Stimulated activated CD4-positive, alpha-beta T cell treated with anti-CD3 and anti-CD28 coated beads, Interleukin-1b, Interleukin-23, amount 100 ng/mL, for 1 hour (primary cell): Measurements from ENCODE around the gene TMEM214.

ENCODE experiments used
- DNase-seq, 2 donors: peaks; one replicate each; pipeline ENCODE4 v3.0.0-alpha.2; 2020; ENCODE audit warnings: low read depth in 2 of 2

The TMEM214 gene

GRCh38 chr2:27009716-27010115 lies 23.0 kb upstream of the TMEM214 start:
- DNase-seq = no peak

- DNase-seq = no peak
Observed at GRCh38 chr2:27010139-27010538, 22.6 kb upstream of the TMEM214 start.

GRCh38 chr2:27013738-27014137 lies 19.0 kb upstream of the TMEM214 start:
- DNase-seq = no peak

- DNase-seq = no peak
Observed at GRCh38 chr2:27014771-27015433, 17.9 kb upstream of the TMEM214 start.

- no peak for DNase-seq
Observed at GRCh38 chr2:27016801-27017325, 15.9 kb upstream of the TMEM214 start.

GRCh38 chr2:27018142-27018541 lies 14.6 kb upstream of the TMEM214 start:
- no peak for DNase-seq

- DNase-seq = no peak
Observed at GRCh38 chr2:27019459-27019858, 13.3 kb upstream of the TMEM214 start.

- DNase-seq = no peak
Observed at GRCh38 chr2:27019931-27020855, 12.6 kb upstream of the TMEM214 start.

- no peak for DNase-seq
Observed at GRCh38 chr2:27021253-27022049, 11.3 kb upstream of the TMEM214 start.

GRCh38 chr2:27023740-27024139 lies 9.0 kb upstream of the TMEM214 start:
- DNase-seq = no peak

GRCh38 chr2:27024188-27024587 lies 8.6 kb upstream of the TMEM214 start:
- DNase-seq = no peak

- no peak for DNase-seq
Observed at GRCh38 chr2:27024812-27025211, 8.0 kb upstream of the TMEM214 start.

- no peak for DNase-seq
Observed at GRCh38 chr2:27025281-27025800, 7.4 kb upstream of the TMEM214 start.

- no peak for DNase-seq
Observed at GRCh38 chr2:27025861-27026851, 6.6 kb upstream of the TMEM214 start.

- DNase-seq = no peak
Observed at GRCh38 chr2:27027211-27027651, 5.5 kb upstream of the TMEM214 start.

- no peak for DNase-seq
Observed at GRCh38 chr2:27029051-27029450, 3.7 kb upstream of the TMEM214 start.

GRCh38 chr2:27033253-27033852 lies 588 bp downstream of the TMEM214 start:
- no peak for DNase-seq

- no peak for DNase-seq
Observed at GRCh38 chr2:27038012-27038411, 5.2 kb downstream of the TMEM214 start.

- DNase-seq = no peak
Observed at GRCh38 chr2:27038631-27039339, 6.0 kb downstream of the TMEM214 start.
